Osteoblast (primary cell): ENCODE data around the gene C17orf67. TPM values are rescaled to one million over a fixed set of nuclear protein-coding genes. Genes with fewer than 3 reads are reported as not detected.

ENCODE experiments used
- DNase-seq: peaks from one replicate; pipeline ENCODE4 v3.0.0; 2011; ENCODE audit warnings: low spot score, mixed read lengths; ENCODE audit not compliant: insufficient read length; ENCODE audit errors: missing footprints
- H2AFZ ChIP-seq: 2 replicates; pipeline ENCODE4 v1.6.0; 2011; ENCODE audit warnings: mild to moderate bottlenecking, low read length
- H3K27ac ChIP-seq: 2 replicates; pipeline ENCODE4 v1.5.1; 2011; ENCODE audit warnings: mild to moderate bottlenecking, low read depth, low read length, moderate library complexity
- H3K27me3 ChIP-seq: 2 replicates; pipeline ENCODE4 v1.6.0; 2012; ENCODE audit warnings: mild to moderate bottlenecking, control low read depth, inconsistent platforms, low read length, moderate library complexity; ENCODE audit not compliant: insufficient read depth
- H3K36me3 ChIP-seq: 2 replicates; pipeline ENCODE4 v1.5.1; 2011; ENCODE audit warnings: mild to moderate bottlenecking, low read length, control low read depth, moderate library complexity; ENCODE audit not compliant: insufficient read depth
- H3K4me1 ChIP-seq: 2 replicates; pipeline ENCODE4 v1.5.1; 2011; ENCODE audit warnings: mild to moderate bottlenecking, low read length, control low read depth, moderate library complexity; ENCODE audit not compliant: insufficient read depth
- H3K4me2 ChIP-seq: 2 replicates; pipeline ENCODE4 v1.6.0; 2011; ENCODE audit warnings: mild to moderate bottlenecking, low read length; ENCODE audit not compliant: insufficient read depth
- H3K4me3 ChIP-seq: fragments of 200-600 bp; sonication (generic); 3 replicates; pipeline ENCODE4 v1.5.1; 2012; ENCODE audit warnings: mild to moderate bottlenecking, low read length, inconsistent platforms; ENCODE audit not compliant: insufficient read depth
- H3K79me2 ChIP-seq: 2 replicates; pipeline ENCODE4 v1.6.0; 2012; ENCODE audit warnings: mild to moderate bottlenecking, low read length, control low read depth, inconsistent platforms; ENCODE audit not compliant: insufficient read depth
- H3K9me3 ChIP-seq: 2 replicates; pipeline ENCODE4 v1.5.1; 2011; ENCODE audit warnings: low read depth, low read length, control low read depth
- H4K20me1 ChIP-seq: 2 replicates; pipeline ENCODE4 v1.6.0; 2012; ENCODE audit warnings: mild to moderate bottlenecking, low read length, control low read depth; ENCODE audit not compliant: insufficient read depth
- CTCF ChIP-seq: IDR thresholded peaks from 2 replicates; pipeline ENCODE4 v1.5.1; 2011; ENCODE audit warnings: mild to moderate bottlenecking, low read depth, low read length, moderate library complexity; ENCODE audit errors: extremely low read depth
- small RNA-seq: library from RNA; depleted of rRNA; stranded (forward); fragments of <200 nt; gene quantifications from one replicate; pipeline ENCODE3, GENCODE V24; 2012
- total RNA-seq: library from RNA; depleted of rRNA; stranded (reverse); fragments of >200 nt; gene quantifications from 2 replicates; pipeline ENCODE4 v1.2.3, GENCODE V29; 2012

Gene C17orf67
- total RNA-seq, 1 donor = 0.36 TPM

GRCh38 chr17:56751145-56751738, 82.5 kb downstream of the C17orf67 start:
- Histone ChIP-seq H3K4me2 (no peak overlapping the region), H3K4me3 (no peak overlapping the region), H3K27ac (no peak overlapping the region), H3K36me3 (no peaks in the 10 kb centered on the region), H4K20me1 (no peaks in the 10 kb centered on the region), H3K9me3 (no peaks in the 10 kb centered on the region), H3K79me2 (no peaks in the 10 kb centered on the region), H3K4me1 (peaks cover 12% of the 10 kb centered on the region), H3K27me3 (no peaks in the 10 kb centered on the region), H2AFZ (no peak overlapping the region)
- TF ChIP-seq CTCF = no peak
- no peak for DNase-seq

GRCh38 chr17:56744721-56745120, 89.0 kb downstream of the C17orf67 start:
- Histone ChIP-seq H4K20me1 (no peaks in the 10 kb centered on the region), H3K4me3 (no peak overlapping the region), H3K4me2 (no peak overlapping the region), H3K79me2 (no peaks in the 10 kb centered on the region), H3K27me3 (peaks cover 11% of the 10 kb centered on the region), H3K36me3 (no peaks in the 10 kb centered on the region), H2AFZ (no peak overlapping the region), H3K27ac (no peak overlapping the region), H3K4me1 (peaks cover 5% of the 10 kb centered on the region), H3K9me3 (no peaks in the 10 kb centered on the region)
- DNase-seq = no peak
- TF ChIP-seq CTCF = no peak

GRCh38 chr17:56742601-56743000, 91.1 kb downstream of the C17orf67 start:
- Histone ChIP-seq H3K4me2 (no peak overlapping the region), H3K9me3 (no peaks in the 10 kb centered on the region), H3K27ac (no peak overlapping the region), H3K36me3 (no peaks in the 10 kb centered on the region), H3K4me3 (no peak overlapping the region), H4K20me1 (no peaks in the 10 kb centered on the region), H2AFZ (no peak overlapping the region), H3K4me1 (peaks cover 14% of the 10 kb centered on the region), H3K27me3 (peaks cover 11% of the 10 kb centered on the region), H3K79me2 (no peaks in the 10 kb centered on the region)
- DNase-seq = no peak
- TF ChIP-seq CTCF = no peak

Small RNA genes within 50 kb of the gene (small RNA-seq; reads per million reads assigned to genes)
- gene RNU6-1158P = not detected

Other genes with a start within 250 kb of the C17orf67 start
- gene NOG, start 240.2 kb downstream of the C17orf67 start, total RNA-seq = 0.72 and 1.2 TPM in 2 replicates
- gene DGKE, start 231 bp upstream of the C17orf67 start, total RNA-seq = 6.2 and 7.7 TPM in 2 replicates
- 46.9 and 49.9 TPM in 2 replicates for gene TRIM25, start 80.1 kb upstream of the C17orf67 start, total RNA-seq
- 11.2 and 11.9 TPM in 2 replicates for gene COIL, start 127.1 kb upstream of the C17orf67 start, total RNA-seq
- 73.8 and 79.9 TPM in 2 replicates for gene SCPEP1, start 144.2 kb upstream of the C17orf67 start, total RNA-seq